Measurements from ENCODE around the gene TRIM24.
A peak's percentile ranks its signal among the peaks of the same experiment; 100 is the strongest.
"Not testable (repeated sequence)": the region's sequence is repeated elsewhere in the genome, so short reads cannot be mapped to it uniquely, and the experiment has no call there.

Gene TRIM24

DNA sequence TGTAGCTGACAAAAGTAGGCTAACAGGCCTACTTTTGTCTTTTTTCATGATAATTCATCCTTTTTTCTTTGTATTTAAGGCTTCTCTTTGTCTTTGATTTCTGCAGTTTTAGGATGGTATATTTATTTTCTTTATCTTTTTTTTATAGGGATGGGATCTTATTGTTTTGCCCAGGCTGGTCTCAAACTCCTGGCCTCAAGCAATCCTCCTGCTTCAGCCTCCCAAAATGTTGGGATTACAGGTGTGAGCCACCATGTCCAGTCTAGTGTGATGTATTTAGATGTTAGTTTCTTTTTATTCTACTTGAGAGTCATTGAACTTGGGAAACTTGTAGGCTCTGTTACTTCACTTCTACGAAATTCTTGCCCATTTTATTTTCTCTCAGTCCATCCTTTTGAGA is 35.4 kb downstream of the TRIM24 start:
- no peak for DNase-seq

DNA sequence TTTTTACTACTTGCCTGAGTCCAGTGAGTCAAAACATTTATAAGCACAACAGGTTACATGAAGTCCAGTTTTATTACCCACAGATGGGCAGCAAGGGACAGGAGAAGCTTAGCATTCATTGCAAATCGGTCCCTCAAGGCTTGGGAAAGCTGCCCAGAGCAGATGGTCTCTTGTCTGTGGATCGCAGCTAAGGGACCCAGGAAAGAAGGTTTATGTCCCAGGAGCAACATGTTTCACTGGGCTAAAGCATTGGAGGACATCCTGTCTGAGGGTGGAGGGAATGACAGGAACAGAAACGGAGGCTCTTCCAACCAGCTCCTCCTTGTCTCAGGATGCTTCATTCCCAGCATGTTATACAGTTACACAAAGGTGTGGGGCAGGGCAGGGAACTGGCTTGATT is 39.3 kb downstream of the TRIM24 start:
- no peak for DNase-seq

DNA sequence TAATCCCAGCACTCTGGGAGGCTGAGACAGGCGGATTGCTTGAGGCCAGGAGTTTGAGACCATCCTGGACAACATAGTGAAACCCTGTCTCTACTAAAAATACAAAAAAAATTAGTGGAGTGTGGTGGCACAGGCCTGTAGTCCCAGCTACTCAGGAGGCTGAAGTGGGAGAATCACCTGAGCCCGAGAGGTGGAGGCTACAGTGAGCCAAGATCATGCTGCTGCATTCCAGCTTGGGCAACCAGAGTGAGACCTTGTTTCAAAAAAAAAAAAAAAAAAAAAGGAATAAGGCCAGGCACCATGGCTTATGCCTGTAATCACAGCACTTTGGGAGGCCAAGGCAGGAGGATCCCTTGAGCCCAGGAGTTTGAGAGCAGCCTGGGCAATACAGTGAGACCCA is 40.2 kb downstream of the TRIM24 start:
- DNase-seq, result not testable (repeated sequence)

DNA sequence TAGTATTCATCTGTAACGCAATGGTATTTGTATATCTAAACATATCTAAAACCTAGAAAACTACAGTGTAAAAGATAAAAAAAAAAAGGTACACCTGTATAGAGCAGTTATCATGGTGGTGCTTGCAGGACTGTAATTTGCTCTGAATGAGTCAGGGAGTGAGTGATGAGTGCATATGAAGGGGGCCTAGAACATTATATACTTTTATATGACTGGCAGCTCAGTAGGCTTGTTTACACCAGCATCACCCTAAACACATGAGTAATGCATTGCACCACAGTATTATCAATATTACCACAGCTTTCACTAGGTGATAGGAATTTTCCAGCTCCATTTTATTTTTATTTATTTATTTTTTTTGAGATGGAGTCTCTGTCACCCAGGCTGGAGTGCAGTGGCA is 40.8 kb downstream of the TRIM24 start:
- DNase-seq, result no peak

DNA sequence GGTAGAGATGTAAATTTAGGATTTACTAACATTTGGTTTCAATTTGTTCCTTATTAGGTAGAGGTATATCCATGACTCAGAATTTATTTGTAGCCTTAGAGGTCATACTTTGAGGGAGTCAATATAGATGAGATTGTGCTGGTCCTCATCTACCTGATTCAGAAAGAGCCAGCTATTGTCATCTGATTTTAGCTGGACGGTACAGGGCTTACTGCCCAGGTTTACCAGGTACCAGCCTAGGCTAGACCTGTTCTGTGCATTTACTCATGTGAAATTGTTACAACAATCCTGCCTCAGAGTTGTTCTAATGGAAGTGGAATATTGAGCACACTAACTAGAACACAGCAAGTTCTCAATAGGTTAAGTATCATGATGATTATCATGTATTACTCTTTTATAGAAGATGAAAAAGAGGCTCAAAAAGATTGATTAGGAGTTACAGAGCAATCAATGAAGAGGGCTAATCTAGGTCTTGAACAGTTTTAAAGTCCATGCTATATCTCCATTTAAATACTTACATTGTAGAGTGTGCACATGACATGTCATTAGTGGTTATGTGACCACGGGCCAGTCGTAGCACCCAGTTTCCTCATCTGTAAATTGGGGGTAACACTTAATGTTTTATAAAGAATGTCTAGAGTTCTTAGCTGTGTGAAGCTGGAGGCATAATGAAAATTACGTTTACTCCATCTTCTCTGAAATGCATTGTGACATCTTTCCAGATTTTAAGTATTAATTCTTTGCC is 42.1 kb downstream of the TRIM24 start:
- DNase-seq, result no peak

- no peak for DNase-seq
Observed at GRCh38 chr7:138505361-138505873, 45.4 kb downstream of the TRIM24 start.

- no peak for DNase-seq
Observed at GRCh38 chr7:138506764-138507163, 46.7 kb downstream of the TRIM24 start.

GRCh38 chr7:138510003-138510402 is 49.9 kb downstream of the TRIM24 start:
- DNase-seq, result no peak

- no peak for DNase-seq
Observed at GRCh38 chr7:138512092-138512858, 52.2 kb downstream of the TRIM24 start.

GRCh38 chr7:138512885-138513284 is 52.8 kb downstream of the TRIM24 start:
- no peak for DNase-seq

DNA sequence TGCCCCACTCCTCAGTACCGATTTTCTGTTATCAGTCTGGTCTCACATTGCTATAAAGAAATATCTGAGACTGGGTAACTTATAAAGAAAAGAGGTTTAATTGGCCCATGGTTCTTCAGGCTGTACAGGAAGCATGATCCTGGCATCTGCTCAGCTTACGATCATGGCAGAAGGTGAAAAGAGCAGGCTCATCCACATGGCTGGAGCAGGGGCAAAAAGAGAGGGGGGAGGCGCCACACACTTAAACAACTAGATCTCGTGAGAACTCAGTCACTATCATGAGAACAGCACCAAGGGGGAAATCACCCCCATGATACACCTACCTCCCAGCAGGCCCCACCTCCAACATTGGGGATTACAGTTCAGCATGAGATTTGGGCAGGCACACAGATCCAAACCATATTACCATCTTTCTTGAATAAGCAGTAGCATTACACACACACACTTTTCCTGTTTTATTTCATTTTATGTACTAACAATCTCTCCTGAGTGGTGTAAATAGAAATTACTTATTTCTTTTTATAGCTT is 53.3 kb downstream of the TRIM24 start:
- DNase-seq, result no peak

DNA sequence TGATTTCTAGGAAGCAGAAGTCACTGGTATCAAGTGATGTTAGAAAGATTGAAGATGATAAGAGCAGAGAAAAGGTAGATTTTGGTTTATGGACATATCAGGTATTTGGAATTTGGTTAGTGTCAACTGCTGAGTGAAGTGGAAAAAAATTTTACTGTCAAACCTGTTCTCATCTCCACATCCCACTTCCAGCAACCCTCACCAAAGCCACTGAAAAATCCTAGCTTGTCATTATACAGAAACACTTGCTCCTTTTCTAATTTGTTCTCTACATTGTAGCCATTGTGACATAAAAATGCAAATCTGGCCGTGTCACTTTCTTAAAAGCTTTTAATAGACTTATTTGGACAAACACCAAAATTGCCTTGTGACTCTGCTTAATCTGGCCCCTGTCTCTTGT is 54.0 kb downstream of the TRIM24 start:
- no peak for DNase-seq

DNA sequence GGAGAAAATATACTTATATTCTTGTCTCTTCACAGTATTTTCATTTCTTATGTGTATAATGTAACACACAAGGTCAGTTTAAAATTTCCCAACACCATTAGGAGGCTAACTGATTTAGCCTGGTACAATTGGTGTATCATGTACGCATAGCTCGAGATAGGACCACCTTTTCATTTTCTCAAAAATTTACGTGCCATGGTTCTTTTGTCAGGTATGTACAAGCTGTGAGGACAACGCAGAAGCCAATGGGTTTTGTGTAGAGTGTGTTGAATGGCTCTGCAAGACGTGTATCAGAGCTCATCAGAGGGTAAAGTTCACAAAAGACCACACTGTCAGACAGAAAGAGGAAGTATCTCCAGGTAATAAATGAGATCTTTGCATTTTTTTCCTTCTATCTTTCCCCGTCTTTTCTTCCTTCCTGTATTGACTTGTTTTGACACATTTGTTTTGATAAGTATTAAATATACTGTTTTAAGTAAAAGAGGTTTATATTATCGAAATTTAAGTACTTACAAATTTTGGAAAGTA is 55.0 kb downstream of the TRIM24 start:
- no peak for DNase-seq

- DNase-seq, result no peak
Observed at GRCh38 chr7:138519061-138519798, 59.2 kb downstream of the TRIM24 start.

DNA sequence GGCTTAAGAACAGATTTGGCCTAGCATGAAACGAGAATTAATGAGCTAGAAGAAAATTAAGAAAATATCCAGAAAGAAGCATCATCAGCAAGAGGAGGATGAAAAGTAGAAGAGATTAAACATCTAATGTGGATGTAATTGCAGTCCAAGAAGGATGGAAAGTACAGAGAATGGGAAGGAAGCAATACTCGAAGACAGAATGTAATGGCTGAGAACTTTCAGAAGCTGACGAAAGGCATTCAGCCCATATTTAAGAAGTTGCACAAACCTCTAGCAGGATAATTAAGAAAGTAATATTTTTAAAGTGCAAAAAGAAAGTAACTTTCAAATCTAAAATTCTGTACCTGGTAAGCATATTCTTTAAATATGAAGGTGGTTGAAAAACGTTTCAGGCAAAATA is 60.7 kb downstream of the TRIM24 start:
- no peak for DNase-seq

DNA sequence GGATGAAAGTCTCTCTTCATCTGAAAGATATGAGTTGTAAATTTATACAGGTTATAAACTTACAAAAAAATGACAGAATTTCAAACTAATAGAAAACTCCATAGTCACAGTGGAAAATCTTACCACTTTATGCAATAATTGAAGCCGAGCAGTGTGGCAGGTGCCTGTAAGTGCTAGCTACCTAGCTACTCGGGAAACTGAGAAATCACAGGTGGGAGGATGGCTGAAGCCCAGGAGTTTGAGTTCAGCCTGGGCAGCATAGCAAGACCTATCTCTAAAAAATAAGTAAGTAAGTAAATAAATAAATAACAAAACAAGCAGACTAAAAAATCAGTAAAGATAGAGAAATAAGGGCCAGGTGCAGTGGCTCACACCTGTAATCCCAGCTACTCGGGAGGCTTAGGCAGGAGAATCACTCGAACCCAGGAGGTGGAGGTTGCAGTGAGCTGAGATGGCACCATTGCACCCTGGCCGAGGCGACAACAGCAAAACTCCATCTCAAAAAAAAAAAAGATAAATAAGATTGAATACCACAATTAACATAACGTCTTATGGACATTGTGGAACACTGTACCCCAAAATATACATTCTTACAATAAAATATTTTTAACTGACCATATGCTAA is 61.9 kb downstream of the TRIM24 start:
- no peak for DNase-seq

DNA sequence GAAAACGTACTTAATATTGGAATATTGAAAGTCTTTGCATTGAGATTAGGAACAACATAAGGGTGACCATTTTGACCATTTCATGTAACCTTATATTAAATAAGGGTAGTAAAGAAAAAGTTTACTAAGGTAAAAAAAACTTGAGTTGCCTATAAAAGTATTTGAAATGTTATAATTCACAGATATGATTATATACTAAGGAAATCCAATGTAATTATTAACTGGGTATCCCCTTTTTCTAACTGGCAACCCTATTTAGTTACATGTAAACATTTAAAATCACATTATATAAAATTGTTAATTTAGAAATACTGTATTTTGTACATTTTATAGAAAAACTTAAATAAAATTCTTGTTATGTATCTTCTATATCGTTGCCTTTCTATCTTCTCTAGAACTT is 64.2 kb downstream of the TRIM24 start:
- DNase-seq, result no peak

GRCh38 chr7:138525757-138526156 is 65.7 kb downstream of the TRIM24 start:
- no peak for DNase-seq

- DNase-seq, result peak; percentile 1
Observed at GRCh38 chr7:138527746-138528223, 67.7 kb downstream of the TRIM24 start.

GRCh38 chr7:138536833-138537232 is 76.8 kb downstream of the TRIM24 start:
- not testable (repeated sequence) for DNase-seq

DNA sequence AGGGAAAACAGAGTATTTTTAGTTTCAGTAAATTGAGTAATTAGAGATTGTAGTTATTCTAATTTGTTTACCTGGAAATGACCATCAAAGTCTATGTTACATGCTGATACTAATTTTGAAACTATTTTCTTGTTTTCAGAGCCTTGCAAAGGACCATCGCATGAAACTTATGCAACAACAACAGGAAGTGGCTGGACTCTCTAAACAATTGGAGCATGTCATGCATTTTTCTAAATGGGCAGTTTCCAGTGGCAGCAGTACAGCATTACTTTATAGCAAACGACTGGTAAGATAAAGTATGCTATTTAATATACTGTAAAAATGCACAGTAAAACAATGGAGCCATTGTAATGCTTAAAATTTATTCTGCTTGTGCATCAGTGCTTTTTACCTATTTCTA is 78.5 kb downstream of the TRIM24 start:
- DNase-seq, result no peak

DNA sequence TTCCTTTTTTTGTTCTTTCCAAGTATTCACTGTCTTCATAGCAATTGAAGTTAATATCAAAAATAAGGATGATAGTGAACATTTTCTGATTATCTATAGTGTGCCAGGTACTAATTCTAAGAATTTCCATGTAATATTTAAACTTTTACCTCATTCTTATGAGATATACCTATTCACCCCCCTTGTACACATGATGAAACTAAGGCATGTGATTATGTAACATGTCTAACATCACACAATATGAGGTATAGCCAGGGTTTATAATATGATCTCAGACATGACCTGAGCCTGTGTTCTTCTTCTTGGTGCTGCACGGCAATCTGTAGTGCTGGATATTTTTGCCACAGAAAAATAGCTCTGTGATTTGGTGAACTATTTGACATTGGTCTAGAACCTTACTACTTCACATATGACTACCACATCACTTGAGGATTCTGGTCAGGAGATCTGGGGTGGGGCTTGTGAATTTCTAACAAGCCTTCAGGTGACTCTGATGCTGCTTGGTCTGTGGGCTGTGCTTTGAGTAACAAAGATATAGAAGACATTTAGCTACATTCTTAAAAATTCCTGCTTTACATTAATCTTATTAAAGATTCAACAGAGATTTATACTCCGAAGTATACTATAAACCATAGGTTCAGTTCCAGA is 79.1 kb downstream of the TRIM24 start:
- no peak for DNase-seq
